Measurements from ENCODE around the gene CD3D.
A peak's percentile ranks its signal among the peaks of the same experiment; 100 is the strongest.
"Not testable (repeated sequence)": the region's sequence is repeated elsewhere in the genome, so short reads cannot be mapped to it uniquely, and the experiment has no call there.

CD3D gene

GRCh38 chr11:118339281-118339961 is 3.1 kb downstream of the CD3D start:
- DNase-seq (ENCODE audit: low read depth), result no peak

GRCh38 chr11:118338637-118339061 is 3.9 kb downstream of the CD3D start:
- DNase-seq (ENCODE audit: low read depth), result no peak

- no peak for DNase-seq (ENCODE audit: low read depth)
Observed at GRCh38 chr11:118334745-118335144, 7.8 kb downstream of the CD3D start.

- DNase-seq (ENCODE audit: low read depth), result no peak
Observed at GRCh38 chr11:118328745-118329144, 13.8 kb downstream of the CD3D start.

- no peak for DNase-seq (ENCODE audit: low read depth)
Observed at GRCh38 chr11:118325283-118325682, 17.2 kb downstream of the CD3D start.

GRCh38 chr11:118322721-118323120 is 19.8 kb downstream of the CD3D start:
- no peak for DNase-seq (ENCODE audit: low read depth)

- DNase-seq (ENCODE audit: low read depth), result no peak
Observed at GRCh38 chr11:118321386-118322082, 21.0 kb downstream of the CD3D start.

GRCh38 chr11:118320515-118320914 is 22.0 kb downstream of the CD3D start:
- DNase-seq (ENCODE audit: low read depth), result no peak

- DNase-seq (ENCODE audit: low read depth), result no peak
Observed at GRCh38 chr11:118319337-118319707, 23.2 kb downstream of the CD3D start.

- no peak for DNase-seq (ENCODE audit: low read depth)
Observed at GRCh38 chr11:118318581-118319336, 23.7 kb downstream of the CD3D start.

GRCh38 chr11:118318124-118318523 is 24.4 kb downstream of the CD3D start:
- DNase-seq (ENCODE audit: low read depth), result no peak

GRCh38 chr11:118314988-118315411 is 27.5 kb downstream of the CD3D start:
- no peak for DNase-seq (ENCODE audit: low read depth)

GRCh38 chr11:118313242-118313641 is 29.3 kb downstream of the CD3D start:
- DNase-seq (ENCODE audit: low read depth), result peak; percentile 34

GRCh38 chr11:118312328-118312727 is 30.2 kb downstream of the CD3D start:
- no peak for DNase-seq (ENCODE audit: low read depth)

- DNase-seq (ENCODE audit: low read depth), result no peak
Observed at GRCh38 chr11:118311518-118311917, 31.0 kb downstream of the CD3D start.

- DNase-seq (ENCODE audit: low read depth), result no peak
Observed at GRCh38 chr11:118310781-118311485, 31.6 kb downstream of the CD3D start.

- DNase-seq (ENCODE audit: low read depth), result no peak
Observed at GRCh38 chr11:118310271-118310670, 32.2 kb downstream of the CD3D start.

- DNase-seq (ENCODE audit: low read depth), result not testable (repeated sequence)
Observed at GRCh38 chr11:118308995-118309528, 33.4 kb downstream of the CD3D start.

GRCh38 chr11:118306556-118306955 is 35.9 kb downstream of the CD3D start:
- peak; percentile 8 for DNase-seq (ENCODE audit: low read depth)

GRCh38 chr11:118305726-118306125 is 36.8 kb downstream of the CD3D start:
- no peak for DNase-seq (ENCODE audit: low read depth)

- no peak for DNase-seq (ENCODE audit: low read depth)
Observed at GRCh38 chr11:118304568-118305248, 37.8 kb downstream of the CD3D start, which contains the start of gene CD3E. CD3E (plus strand) TSS chr11:118304730; CDS start chr11:118304953, 223 bp downstream.
